ENCODE data around the gene CTNNAL1. TPM values are rescaled to one million over a fixed set of nuclear protein-coding genes. Genes with fewer than 3 reads are reported as not detected.
"Not testable (repeated sequence)": the region's sequence is repeated elsewhere in the genome, so short reads cannot be mapped to it uniquely, and the experiment has no call there.

Gene CTNNAL1
- total RNA-seq (37.1 TPM), polyA plus RNA-seq (ENCODE audit: insufficient read depth in 1 of 8, insufficient read length in 8 of 8, low replicate concordance in 1 of 8) (10 to 100 TPM; 23.9 to 33.9 (median 28.3) TPM)
- long read RNA-seq, donor 1, partial matches to known transcripts = 0 of 1 reads
- long read RNA-seq, donor 1, other reads (novel, unspliced or antisense) = 0 of 1 reads
- long read RNA-seq, donor 2 = 0 reads
- long read RNA-seq, donor 3, transcript CTNNAL1-201 (19 exons, 2,490 nt) = major isoform, 8 of 15 reads
- long read RNA-seq, donor 3, partial matches to known transcripts = 7 of 15 reads
- long read RNA-seq, donor 3, other reads (novel, unspliced or antisense) = 0 of 15 reads
- long read RNA-seq, donor 4, partial matches to known transcripts = 5 of 5 reads
- long read RNA-seq, donor 4, other reads (novel, unspliced or antisense) = 0 of 5 reads
- long read RNA-seq, donor 5, transcript CTNNAL1-201 (19 exons, 2,490 nt) = major isoform, 9 of 23 reads
- long read RNA-seq, donor 5, partial matches to known transcripts = 13 of 23 reads
- long read RNA-seq, donor 5, other reads (novel, unspliced or antisense) = 0 of 23 reads
- long read RNA-seq, donor 6, transcript CTNNAL1-201 (19 exons, 2,490 nt) = major isoform, 7 of 7 reads
- long read RNA-seq, donor 6, partial matches to known transcripts = 0 of 7 reads
- long read RNA-seq, donor 6, other reads (novel, unspliced or antisense) = 0 of 7 reads
- long read RNA-seq, donor 7, transcript CTNNAL1-201 (19 exons, 2,490 nt) = major isoform, 5 of 15 reads
- long read RNA-seq, donor 7, partial matches to known transcripts = 10 of 15 reads
- long read RNA-seq, donor 7, other reads (novel, unspliced or antisense) = 0 of 15 reads
- long read RNA-seq, donor 8, partial matches to known transcripts = 5 of 6 reads
- long read RNA-seq, donor 8, other reads (novel, unspliced or antisense) = 0 of 6 reads
- long read RNA-seq, donor 9, partial matches to known transcripts = 0 of 2 reads
- long read RNA-seq, donor 9, other reads (novel, unspliced or antisense) = 0 of 2 reads
- long read RNA-seq, donor 10, transcript CTNNAL1-201 (19 exons, 2,490 nt) = major isoform, 8 of 16 reads
- long read RNA-seq, donor 10, partial matches to known transcripts = 8 of 16 reads
- long read RNA-seq, donor 10, other reads (novel, unspliced or antisense) = 0 of 16 reads
- long read RNA-seq, donor 11, partial matches to known transcripts = 8 of 11 reads
- long read RNA-seq, donor 11, other reads (novel, unspliced or antisense) = 0 of 11 reads

GRCh38 chr9:109012876-109013678 is at the start of gene CTNNAL1:
Gene CTNNAL1 (minus strand): TSS chr9:109013499. CDS start chr9:109013442, 57 bp downstream.
- Histone ChIP-seq H3K9me3 (replicated peaks; ENCODE audit: control insufficient read depth, low read depth, low read length) (no peaks in the 10 kb centered on the region), H3K4me1 (ENCODE audit: control insufficient read depth, insufficient read depth, low read length) (peaks cover 18% of the 10 kb centered on the region)

GRCh38 chr9:109062543-109062942 is 49.2 kb upstream of the CTNNAL1 start:
- 94% methylated on average over 4 of the region's 6 CpGs for WGBS (ENCODE audit: insufficient coverage)
- Histone ChIP-seq H3K9me3 (replicated peaks; ENCODE audit: control insufficient read depth, low read depth, low read length) (no peaks in the 10 kb centered on the region), H3K27me3 (ENCODE audit: control insufficient read depth, insufficient read depth, low read length) (no peaks in the 10 kb centered on the region), H3K4me1 (ENCODE audit: control insufficient read depth, insufficient read depth, low read length) (no peaks in the 10 kb centered on the region), H3K36me3 (ENCODE audit: control insufficient read depth, insufficient read depth, low read length) (peaks cover 53% of the 10 kb centered on the region), H3K4me3 (ENCODE audit: low read length) (no peak overlapping the region), H3K27ac (ENCODE audit: low read length) (no peak overlapping the region)
- DNase-seq = no peak

More at GRCh38 chr9:109012876-109013678, at the start of gene CTNNAL1:
- peaks cover 2% of the 10 kb centered on the region for H3K36me3 ChIP-seq (ENCODE audit: control insufficient read depth, insufficient read depth, low read length)
- peak within 1 kb of the TSS; percentile 77 for H3K4me3 ChIP-seq (ENCODE audit: low read length)
- H3K27me3 ChIP-seq (ENCODE audit: control insufficient read depth, insufficient read depth, low read length) = no peaks in the 10 kb centered on the region
- peak within 1 kb of the TSS; percentile 89 for H3K27ac ChIP-seq (ENCODE audit: low read length)
- WGBS (ENCODE audit: insufficient coverage) = under 1% methylated on average over 86 of the region's 99 CpGs
- peak; percentile 96 for DNase-seq

- Histone ChIP-seq H3K4me1 (ENCODE audit: control insufficient read depth, insufficient read depth, low read length) (no peaks in the 10 kb centered on the region), H3K27ac (ENCODE audit: low read length) (no peak overlapping the region), H3K27me3 (ENCODE audit: control insufficient read depth, insufficient read depth, low read length) (no peaks in the 10 kb centered on the region), H3K9me3 (replicated peaks; ENCODE audit: control insufficient read depth, low read depth, low read length) (no peaks in the 10 kb centered on the region), H3K4me3 (ENCODE audit: low read length) (no peak overlapping the region), H3K36me3 (ENCODE audit: control insufficient read depth, insufficient read depth, low read length) (peaks cover 58% of the 10 kb centered on the region)
- DNase-seq = no peak
- WGBS (ENCODE audit: insufficient coverage) = no CpG with 5 or more reads among the region's 3 CpGs
Observed at GRCh38 chr9:109060191-109060590, 46.9 kb upstream of the CTNNAL1 start.

- not testable (repeated sequence) for H3K4me3 ChIP-seq (ENCODE audit: low read length); H3K9me3 ChIP-seq (replicated peaks; ENCODE audit: control insufficient read depth, low read depth, low read length); DNase-seq; H3K27ac ChIP-seq (ENCODE audit: low read length); H3K4me1 ChIP-seq (ENCODE audit: control insufficient read depth, insufficient read depth, low read length); H3K27me3 ChIP-seq (ENCODE audit: control insufficient read depth, insufficient read depth, low read length)
- peaks cover 60% of the 10 kb centered on the region for H3K36me3 ChIP-seq (ENCODE audit: control insufficient read depth, insufficient read depth, low read length)
- WGBS (ENCODE audit: insufficient coverage) = no CpG with 5 or more reads among the region's 4 CpGs
Observed at GRCh38 chr9:109053121-109053520, 39.8 kb upstream of the CTNNAL1 start.

- Histone ChIP-seq H3K4me1 (ENCODE audit: control insufficient read depth, insufficient read depth, low read length) (no peaks in the 10 kb centered on the region), H3K27me3 (ENCODE audit: control insufficient read depth, insufficient read depth, low read length) (no peaks in the 10 kb centered on the region), H3K36me3 (ENCODE audit: control insufficient read depth, insufficient read depth, low read length) (peaks cover 64% of the 10 kb centered on the region), H3K27ac (ENCODE audit: low read length) (no peak overlapping the region), H3K9me3 (replicated peaks; ENCODE audit: control insufficient read depth, low read depth, low read length) (no peaks in the 10 kb centered on the region), H3K4me3 (ENCODE audit: low read length) (no peak overlapping the region)
- peak; percentile 5 for DNase-seq
- 80% methylated on average over 1 of the region's 2 CpGs for WGBS (ENCODE audit: insufficient coverage)
Observed at GRCh38 chr9:109052416-109052815, 39.1 kb upstream of the CTNNAL1 start.

- no peaks in the 10 kb centered on the region for H3K9me3 ChIP-seq (replicated peaks; ENCODE audit: control insufficient read depth, low read depth, low read length)
- H3K4me3 ChIP-seq (ENCODE audit: low read length) = no peak overlapping the region
- H3K4me1 ChIP-seq (ENCODE audit: control insufficient read depth, insufficient read depth, low read length) = no peaks in the 10 kb centered on the region
- H3K27me3 ChIP-seq (ENCODE audit: control insufficient read depth, insufficient read depth, low read length) = no peaks in the 10 kb centered on the region
- no CpG with 5 or more reads among the region's 1 CpG for WGBS (ENCODE audit: insufficient coverage)
- peaks cover 62% of the 10 kb centered on the region for H3K36me3 ChIP-seq (ENCODE audit: control insufficient read depth, insufficient read depth, low read length)
- no peak overlapping the region for H3K27ac ChIP-seq (ENCODE audit: low read length)
- DNase-seq = no peak
Observed at GRCh38 chr9:109051733-109052132, 38.4 kb upstream of the CTNNAL1 start.

GRCh38 chr9:109050444-109050843 is 37.1 kb upstream of the CTNNAL1 start:
- Histone ChIP-seq H3K36me3 (ENCODE audit: control insufficient read depth, insufficient read depth, low read length) (peaks cover 54% of the 10 kb centered on the region), H3K27ac (ENCODE audit: low read length) (no peak overlapping the region), H3K9me3 (replicated peaks; ENCODE audit: control insufficient read depth, low read depth, low read length) (no peaks in the 10 kb centered on the region), H3K4me3 (ENCODE audit: low read length) (no peak overlapping the region), H3K27me3 (ENCODE audit: control insufficient read depth, insufficient read depth, low read length) (no peaks in the 10 kb centered on the region), H3K4me1 (ENCODE audit: control insufficient read depth, insufficient read depth, low read length) (no peaks in the 10 kb centered on the region)
- DNase-seq = no peak
- WGBS (ENCODE audit: insufficient coverage) = 63% methylated on average over 3 of the region's 7 CpGs

GRCh38 chr9:109048822-109049221 is 35.5 kb upstream of the CTNNAL1 start:
- H3K4me3 ChIP-seq (ENCODE audit: low read length) = no peak overlapping the region
- H3K4me1 ChIP-seq (ENCODE audit: control insufficient read depth, insufficient read depth, low read length) = no peaks in the 10 kb centered on the region
- H3K27ac ChIP-seq (ENCODE audit: low read length) = no peak overlapping the region
- DNase-seq = no peak
- no peaks in the 10 kb centered on the region for H3K9me3 ChIP-seq (replicated peaks; ENCODE audit: control insufficient read depth, low read depth, low read length)
- peaks cover 61% of the 10 kb centered on the region for H3K36me3 ChIP-seq (ENCODE audit: control insufficient read depth, insufficient read depth, low read length)
- no CpG with 5 or more reads among the region's 3 CpGs for WGBS (ENCODE audit: insufficient coverage)
- H3K27me3 ChIP-seq (ENCODE audit: control insufficient read depth, insufficient read depth, low read length) = no peaks in the 10 kb centered on the region

GRCh38 chr9:109047259-109047658 is 34.0 kb upstream of the CTNNAL1 start:
- Histone ChIP-seq H3K27ac (ENCODE audit: low read length) (no peak overlapping the region), H3K4me3 (ENCODE audit: low read length) (no peak overlapping the region), H3K36me3 (ENCODE audit: control insufficient read depth, insufficient read depth, low read length) (peaks cover 61% of the 10 kb centered on the region), H3K9me3 (replicated peaks; ENCODE audit: control insufficient read depth, low read depth, low read length) (peaks cover 3% of the 10 kb centered on the region), H3K4me1 (ENCODE audit: control insufficient read depth, insufficient read depth, low read length) (no peaks in the 10 kb centered on the region), H3K27me3 (ENCODE audit: control insufficient read depth, insufficient read depth, low read length) (no peaks in the 10 kb centered on the region)
- no CpG with 5 or more reads among the region's 2 CpGs for WGBS (ENCODE audit: insufficient coverage)
- no peak for DNase-seq
